OCI-LY3 (cell line): ENCODE results near the gene GADL1.
A peak's percentile ranks its signal among the peaks of the same experiment; 100 is the strongest.

ENCODE experiments used
- H2AFZ ChIP-seq: fragments of 200-600, 300-600 bp; shearing (Covaris generic); 2 replicates; pipeline ENCODE4 v1.6.0; 2014; ENCODE audit warnings: antibody characterized with exemption, low read depth, low read length
- H3K27ac ChIP-seq: fragments of 200-600, 300-600 bp; sonication (generic); 2 replicates; pipeline ENCODE4 v1.5.1; 2014; ENCODE audit warnings: mild to moderate bottlenecking, low read length, moderate library complexity, mixed read lengths
- H3K27me3 ChIP-seq: fragments of 200-600, 300-600 bp; sonication (generic); 2 replicates; pipeline ENCODE4 v1.6.1; 2014; ENCODE audit warnings: low read depth, low read length, mixed read lengths
- H3K36me3 ChIP-seq: fragments of 200-600, 300-600 bp; sonication (generic); replicated peaks from 2 replicates; pipeline ENCODE3; 2014; ENCODE audit warnings: low read depth, low read length, mixed read lengths
- H3K4me1 ChIP-seq: fragments of 300-600, 200-600 bp; sonication (generic); 2 replicates; pipeline ENCODE4 v1.6.1; 2014; ENCODE audit warnings: low read length, mixed read lengths
- H3K4me2 ChIP-seq: fragments of 200-600, 300-600 bp; sonication (generic); 2 replicates; pipeline ENCODE4 v1.6.1; 2014; ENCODE audit warnings: low read length, mixed read lengths
- H3K4me3 ChIP-seq: fragments of 300-600, 200-600 bp; sonication (generic); 2 replicates; pipeline ENCODE4 v1.5.1; 2014; ENCODE audit warnings: antibody characterized with exemption, mild to moderate bottlenecking, low read length, moderate library complexity
- H3K79me2 ChIP-seq: fragments of 300-600, 200-600 bp; shearing (Covaris generic); 2 replicates; pipeline ENCODE4 v1.6.1; 2014; ENCODE audit warnings: mild to moderate bottlenecking, low read length, mixed read lengths
- H3K9ac ChIP-seq: fragments of 300-600, 200-600 bp; shearing (Covaris generic); 2 replicates; pipeline ENCODE4 v1.6.0; 2014; ENCODE audit warnings: mild to moderate bottlenecking, low read length, moderate library complexity
- H3K9me3 ChIP-seq: fragments of 200-600, 300-600 bp; shearing (Covaris generic); 2 replicates; pipeline ENCODE4 v1.6.1; 2014; ENCODE audit warnings: low read length, mixed read lengths; ENCODE audit not compliant: insufficient read depth
- H4K20me1 ChIP-seq: fragments of 200-600, 300-600 bp; sonication (generic); 2 replicates; pipeline ENCODE4 v1.6.1; 2016; ENCODE audit warnings: low read length, mixed read lengths; ENCODE audit not compliant: insufficient read depth
- CTCF ChIP-seq: fragments of 200-600, 300-600 bp; sonication (generic); IDR thresholded peaks from 2 replicates; pipeline ENCODE4 v1.5.1; 2014; ENCODE audit warnings: antibody characterized with exemption, low read length, low read depth
- EZH2phosphoT487 ChIP-seq: fragments of 200-600 bp; shearing (Covaris generic); IDR thresholded peaks from 2 replicates; pipeline ENCODE4 v1.6.1; 2018; ENCODE audit warnings: antibody characterized with exemption, mixed run types, low read depth

GADL1 gene

GRCh38 chr3:30690199-30690598 lies 204.3 kb downstream of the GADL1 start:
- Histone ChIP-seq H3K27me3 (no peaks in the 10 kb centered on the region), H3K27ac (no peak overlapping the region), H3K4me1 (peaks cover 22% of the 10 kb centered on the region), H4K20me1 (peaks cover 2% of the 10 kb centered on the region; the same call in 1 of the 2 replicates), H3K9ac (no peak overlapping the region), H3K9me3 (no peaks in the 10 kb centered on the region), H3K36me3 (peaks cover 18% of the 10 kb centered on the region), H3K4me3 (no peak overlapping the region), H3K4me2 (no peak overlapping the region), H3K79me2 (no peaks in the 10 kb centered on the region), H2AFZ (no peak overlapping the region)
- TF ChIP-seq CTCF, result no peak
- no peak for TF ChIP-seq EZH2phosphoT487

- Histone ChIP-seq H3K9me3 (no peaks in the 10 kb centered on the region), H4K20me1 (peaks cover 2% of the 10 kb centered on the region; the same call in 1 of the 2 replicates), H3K27me3 (peaks cover 7% of the 10 kb centered on the region; the same call in 1 of the 2 replicates), H3K4me3 (no peak overlapping the region), H2AFZ (no peak overlapping the region), H3K27ac (no peak overlapping the region), H3K4me2 (peak overlapping the region; percentile 34), H3K9ac (no peak overlapping the region), H3K79me2 (peaks cover under 1% of the 10 kb centered on the region; the same call in 1 of the 2 replicates), H3K4me1 (peaks cover 34% of the 10 kb centered on the region), H3K36me3 (peaks cover 18% of the 10 kb centered on the region)
- TF ChIP-seq CTCF (no peak), EZH2phosphoT487 (no peak)
Measured at GRCh38 chr3:30688776-30689641, 205.5 kb downstream of the GADL1 start.

- Histone ChIP-seq H3K9me3 (no peaks in the 10 kb centered on the region), H3K27ac (no peak overlapping the region), H3K9ac (no peak overlapping the region), H3K4me1 (peaks cover 44% of the 10 kb centered on the region), H2AFZ (no peak overlapping the region), H3K4me2 (no peak overlapping the region), H3K4me3 (no peak overlapping the region), H3K79me2 (peaks cover 6% of the 10 kb centered on the region; the same call in 1 of the 2 replicates), H3K27me3 (peaks cover 11% of the 10 kb centered on the region; the same call in 1 of the 2 replicates), H4K20me1 (peaks cover 2% of the 10 kb centered on the region; the same call in 1 of the 2 replicates), H3K36me3 (peaks cover 18% of the 10 kb centered on the region)
- TF ChIP-seq EZH2phosphoT487 (no peak), CTCF (no peak)
Measured at GRCh38 chr3:30687930-30688570, 206.4 kb downstream of the GADL1 start.

GRCh38 chr3:30686799-30687198 lies 207.7 kb downstream of the GADL1 start:
- Histone ChIP-seq H3K36me3 (peaks cover 12% of the 10 kb centered on the region), H3K9ac (no peak overlapping the region), H3K27ac (no peak overlapping the region), H3K4me1 (peaks cover 56% of the 10 kb centered on the region), H4K20me1 (peaks cover 5% of the 10 kb centered on the region; the same call in 1 of the 2 replicates), H3K27me3 (peaks cover 11% of the 10 kb centered on the region; the same call in 1 of the 2 replicates), H3K4me2 (no peak overlapping the region), H3K79me2 (peaks cover 6% of the 10 kb centered on the region; the same call in 1 of the 2 replicates), H2AFZ (no peak overlapping the region), H3K9me3 (no peaks in the 10 kb centered on the region), H3K4me3 (no peak overlapping the region)
- TF ChIP-seq EZH2phosphoT487 (no peak), CTCF (no peak)
